ENCODE measurements around the gene USB1.

Gene USB1, protein sequence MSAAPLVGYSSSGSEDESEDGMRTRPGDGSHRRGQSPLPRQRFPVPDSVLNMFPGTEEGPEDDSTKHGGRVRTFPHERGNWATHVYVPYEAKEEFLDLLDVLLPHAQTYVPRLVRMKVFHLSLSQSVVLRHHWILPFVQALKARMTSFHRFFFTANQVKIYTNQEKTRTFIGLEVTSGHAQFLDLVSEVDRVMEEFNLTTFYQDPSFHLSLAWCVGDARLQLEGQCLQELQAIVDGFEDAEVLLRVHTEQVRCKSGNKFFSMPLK

DNA sequence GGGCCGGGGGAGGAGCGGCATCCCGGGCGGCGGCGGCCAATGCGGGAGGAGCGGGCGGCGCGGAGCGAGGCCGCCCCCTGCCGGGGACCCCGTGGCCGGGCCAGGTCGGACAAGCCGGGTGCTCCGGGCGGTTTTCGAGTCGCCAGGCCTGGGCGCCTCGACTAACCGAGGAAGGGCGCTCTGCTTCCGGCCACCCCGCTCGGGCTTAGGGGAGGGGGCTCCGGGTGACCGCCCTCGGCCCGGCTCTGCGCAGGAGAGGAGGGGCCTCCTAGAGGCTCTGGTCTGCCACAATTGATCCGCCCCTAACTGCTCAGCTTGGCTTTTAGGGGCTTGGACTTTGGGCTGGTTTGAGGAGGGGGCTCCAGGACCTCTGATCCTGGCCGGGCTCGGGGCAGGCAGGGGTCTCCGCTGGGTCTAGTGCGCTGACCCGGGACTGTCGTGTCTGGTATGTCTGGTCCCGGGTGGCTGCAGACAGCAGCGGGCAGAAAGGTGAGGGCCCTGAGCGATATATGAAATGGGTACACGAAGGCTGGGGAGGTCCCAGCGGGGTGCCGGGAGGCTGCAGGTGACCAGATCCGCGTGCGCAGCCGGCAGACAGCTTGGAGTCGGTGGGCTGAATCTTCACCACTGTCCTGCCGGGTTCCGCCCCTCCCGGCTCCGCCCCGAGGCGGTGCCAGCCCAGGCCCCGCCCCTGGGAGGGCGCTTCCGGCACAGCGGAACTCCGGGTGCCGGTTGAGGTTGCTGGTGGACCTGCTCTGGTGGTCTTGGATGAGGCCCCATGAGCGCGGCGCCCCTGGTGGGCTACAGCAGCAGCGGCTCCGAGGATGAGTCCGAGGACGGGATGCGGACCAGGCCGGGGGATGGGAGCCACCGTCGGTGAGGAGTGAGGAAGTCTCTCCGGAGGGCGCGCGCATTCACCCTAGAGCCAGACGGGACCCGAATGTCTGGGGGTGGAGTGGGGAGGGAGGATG, at the start of gene USB1:
Gene USB1 (plus strand): TSS at position 702 of the 971 bp plus-strand sequence. CDS start 77 bp downstream, at position 779.
- peak; percentile 73 to 88 for DNase-seq

DNA sequence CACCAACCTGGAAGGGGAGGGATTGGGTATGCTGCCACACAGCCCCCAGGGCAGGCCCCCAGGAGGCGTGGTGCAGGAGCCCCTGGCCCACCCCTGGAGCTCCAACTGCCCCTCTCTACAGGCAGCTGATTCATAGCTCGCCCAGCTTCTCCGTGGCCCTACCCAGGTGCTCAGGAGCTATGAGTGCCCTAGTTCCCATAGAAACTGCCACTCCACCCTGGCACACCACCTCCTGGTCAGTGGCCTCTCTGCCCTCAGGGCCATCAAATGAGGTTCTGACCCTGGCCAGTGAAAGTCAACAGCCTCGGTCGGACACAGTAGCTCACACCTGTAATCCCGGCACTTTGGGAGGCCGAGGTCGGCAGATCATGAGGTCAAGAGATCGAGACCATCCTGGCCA, 48.3 kb upstream of the USB1 start:
- no peak for DNase-seq

DNA sequence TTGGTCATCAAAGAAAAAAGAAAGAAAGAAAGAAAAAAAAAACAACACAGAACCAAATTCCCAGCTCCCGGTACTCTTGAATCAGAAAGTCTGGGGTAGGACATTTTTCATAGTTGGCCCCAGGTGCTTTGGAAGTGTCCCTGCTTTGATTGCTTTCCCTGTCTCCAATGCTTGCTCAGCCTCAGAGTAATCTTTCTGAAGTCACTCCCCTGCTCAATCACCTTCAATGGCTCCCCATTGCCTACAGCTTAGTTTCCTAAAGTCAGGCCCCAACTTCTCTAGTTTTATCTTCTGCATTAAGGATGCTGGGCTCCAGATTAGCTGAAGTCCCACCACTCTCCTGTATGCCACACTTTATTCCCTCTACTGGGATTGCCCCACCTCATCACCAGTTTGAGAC, 47.4 kb upstream of the USB1 start:
- no peak for DNase-seq

DNA sequence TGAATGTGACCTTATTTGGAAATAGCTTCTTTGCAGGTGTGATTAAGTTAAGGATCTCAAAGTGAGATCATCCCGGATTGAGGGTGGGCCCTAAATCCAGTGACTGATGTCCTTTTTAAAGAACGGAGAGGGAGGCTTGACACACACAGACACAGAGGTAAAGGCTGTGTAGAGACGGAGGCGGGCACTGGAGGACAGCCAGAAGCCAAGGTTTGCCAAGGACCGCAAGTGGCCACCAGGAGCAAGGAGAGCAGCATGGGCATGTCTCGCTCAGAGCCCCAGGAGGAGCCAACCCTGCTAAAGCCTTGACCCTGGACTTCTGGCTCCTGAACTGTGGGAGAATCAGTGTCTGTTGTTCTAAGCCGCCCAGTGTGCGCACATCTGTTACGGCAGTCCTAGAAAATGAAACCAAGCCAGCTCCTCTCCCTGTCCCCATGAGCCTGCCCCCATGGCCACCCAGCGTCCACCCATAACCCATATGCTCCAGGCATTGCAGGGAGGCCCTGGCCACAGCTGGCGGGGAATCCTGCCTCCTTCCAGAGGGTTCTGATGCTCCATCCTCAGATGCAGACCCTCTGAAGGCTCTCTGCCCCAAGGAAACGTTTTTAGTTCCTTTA, 45.5 kb upstream of the USB1 start:
- no peak for DNase-seq

DNA sequence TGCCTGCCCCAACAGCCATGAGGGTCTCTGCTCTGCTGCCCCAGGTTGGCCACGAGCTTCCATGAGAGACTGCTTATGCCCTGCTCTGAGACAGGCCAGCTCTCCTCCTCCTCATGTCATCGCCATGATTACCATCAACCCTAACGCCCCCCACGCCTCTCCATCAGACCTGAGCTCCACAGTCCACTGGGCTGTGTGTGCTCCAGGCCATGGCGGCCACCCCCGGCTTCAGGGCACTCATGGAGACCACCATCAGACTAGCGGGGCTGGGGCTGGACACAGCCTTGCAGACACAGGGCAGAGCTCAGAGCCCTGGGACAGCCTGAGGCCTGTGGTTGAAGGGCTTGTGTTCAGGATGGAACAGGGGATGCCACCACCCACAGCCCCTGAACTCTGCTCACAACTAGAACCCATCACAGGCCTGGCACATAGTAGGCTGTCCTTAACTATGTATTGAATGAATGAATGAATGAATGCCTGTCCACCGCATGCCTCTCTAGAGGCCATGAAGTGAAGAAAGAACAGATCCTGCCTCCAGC, 44.9 kb upstream of the USB1 start:
- no peak for DNase-seq

DNA sequence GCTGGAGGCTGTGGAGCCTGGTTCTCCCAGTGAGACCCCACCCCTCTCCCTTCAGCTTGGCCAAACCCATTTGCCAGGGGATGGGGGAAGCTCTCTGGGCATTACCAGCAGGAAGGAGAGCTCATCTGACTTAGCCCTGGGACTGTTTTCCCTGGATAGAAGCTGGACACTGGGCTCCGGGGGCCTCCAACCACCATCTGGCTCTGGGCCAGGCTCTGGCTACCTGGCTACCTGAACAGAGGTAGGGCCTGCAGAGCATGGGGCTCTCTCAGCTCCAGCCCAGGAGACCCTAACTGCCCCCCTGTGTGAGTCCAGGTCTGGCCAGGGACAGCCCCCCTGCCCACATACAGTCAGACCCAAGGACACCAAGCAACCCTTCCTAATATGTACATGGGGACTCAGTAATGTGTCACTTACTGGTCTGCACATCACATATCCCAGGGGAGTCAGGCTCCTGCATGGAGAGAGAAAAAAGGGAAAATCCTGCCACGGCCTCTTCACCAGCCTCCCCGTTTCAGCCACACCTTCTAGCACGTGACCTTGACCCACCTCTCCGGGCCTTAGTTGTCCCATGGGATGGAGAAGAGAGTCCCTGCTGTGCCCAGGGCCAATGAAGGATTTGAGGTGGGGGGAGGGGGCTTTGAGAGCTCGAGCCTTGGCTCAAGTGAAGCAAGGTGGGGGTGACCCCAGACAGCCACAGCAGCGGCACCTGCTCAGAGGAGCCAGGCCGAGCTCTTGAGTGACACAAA, 44.1 kb upstream of the USB1 start:
- DNase-seq: no peak

DNA sequence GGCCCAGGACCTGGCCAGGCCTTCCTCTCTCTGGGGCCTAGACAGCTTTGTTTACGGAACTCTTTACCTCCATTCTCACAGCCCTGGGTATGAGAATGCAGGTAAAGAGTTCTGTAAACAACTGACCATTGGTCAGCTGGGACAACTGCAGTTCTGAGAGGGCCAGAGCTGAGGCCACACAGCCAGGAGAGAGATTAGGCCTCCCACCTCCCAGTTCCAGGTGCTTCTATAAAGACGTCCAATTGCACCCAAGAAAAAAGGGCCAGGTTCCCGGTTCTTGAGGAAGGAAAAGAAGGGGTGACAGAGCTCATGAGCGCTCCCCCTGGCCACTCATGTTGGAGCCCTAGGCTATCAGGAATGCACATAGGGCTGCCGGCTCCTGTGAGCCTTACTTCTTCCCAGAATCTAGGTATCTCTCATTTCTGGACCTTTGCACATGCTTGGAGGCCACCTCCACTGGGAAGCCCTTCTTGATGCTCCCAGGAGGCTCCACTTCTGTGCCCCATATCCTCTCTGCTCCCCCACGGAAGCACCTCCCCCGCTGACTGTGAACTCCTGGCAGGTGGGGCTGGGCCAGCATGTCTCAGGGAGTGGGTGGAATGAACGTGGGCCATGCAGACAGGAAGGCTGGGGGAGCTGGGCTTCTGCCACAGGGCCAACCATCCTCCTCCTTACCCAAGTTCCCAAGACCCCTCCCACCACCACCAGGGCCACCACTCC, 43.4 kb upstream of the USB1 start:
- no peak for DNase-seq

DNA sequence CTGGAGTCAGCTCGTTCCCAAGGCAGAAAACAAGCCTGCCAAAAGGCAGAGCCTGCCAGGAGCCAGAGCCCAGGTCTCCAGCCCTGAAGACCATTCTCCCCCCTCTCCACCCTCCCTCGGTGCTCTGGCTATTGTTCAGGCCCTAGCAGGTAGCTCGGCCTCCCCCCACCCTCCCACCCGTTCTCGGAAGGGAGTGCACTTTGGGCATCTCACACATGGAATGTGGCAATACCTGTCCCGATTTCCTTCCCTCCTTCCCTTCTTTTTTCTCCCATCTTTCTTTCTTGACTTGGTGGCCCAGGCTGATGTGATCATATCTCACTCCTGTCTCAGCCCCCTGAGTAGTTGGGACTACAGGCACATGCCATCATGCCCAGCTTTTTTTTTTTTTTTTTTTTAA, 42.7 kb upstream of the USB1 start:
- no peak for DNase-seq

DNA sequence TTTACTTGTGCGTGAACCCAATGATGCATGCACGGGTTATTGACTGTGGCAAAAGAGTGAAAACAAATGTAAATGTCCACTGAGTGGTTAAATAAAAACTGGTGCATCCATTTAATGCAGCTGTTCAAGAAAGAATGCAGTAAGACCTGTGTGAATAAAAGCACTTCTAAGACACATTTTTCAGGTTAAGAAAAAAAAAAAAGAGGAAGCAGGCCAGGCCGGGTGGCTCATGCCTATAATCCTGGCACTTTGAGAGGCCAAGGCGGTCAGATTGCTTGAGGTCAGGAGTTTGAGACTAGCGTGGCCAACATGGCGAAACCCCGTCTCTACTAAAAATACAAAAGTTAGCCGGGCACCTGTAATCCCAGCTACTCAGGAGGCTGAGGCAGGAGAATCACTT, 42.1 kb upstream of the USB1 start:
- no peak for DNase-seq

DNA sequence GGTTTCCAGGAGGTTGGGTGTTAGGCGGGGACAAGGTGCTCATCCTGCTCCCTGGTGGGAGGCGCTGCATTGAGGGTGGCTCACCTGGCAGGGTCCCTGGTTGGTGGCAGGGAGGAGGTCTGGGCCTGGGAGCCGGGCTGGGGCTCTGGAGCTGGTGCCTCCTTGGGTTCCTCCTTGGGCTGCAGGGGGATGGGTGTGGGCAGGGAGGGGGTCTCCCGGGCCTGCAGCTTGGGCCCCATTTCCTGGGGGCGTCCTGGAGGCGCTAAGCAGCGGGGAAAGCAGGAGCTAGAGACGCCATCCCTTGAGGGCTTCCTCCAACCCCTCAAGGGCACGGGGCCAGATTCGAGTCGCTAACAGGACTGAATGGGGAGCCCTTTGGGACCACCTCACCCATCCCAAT, 41.4 kb upstream of the USB1 start:
- DNase-seq: no peak

DNA sequence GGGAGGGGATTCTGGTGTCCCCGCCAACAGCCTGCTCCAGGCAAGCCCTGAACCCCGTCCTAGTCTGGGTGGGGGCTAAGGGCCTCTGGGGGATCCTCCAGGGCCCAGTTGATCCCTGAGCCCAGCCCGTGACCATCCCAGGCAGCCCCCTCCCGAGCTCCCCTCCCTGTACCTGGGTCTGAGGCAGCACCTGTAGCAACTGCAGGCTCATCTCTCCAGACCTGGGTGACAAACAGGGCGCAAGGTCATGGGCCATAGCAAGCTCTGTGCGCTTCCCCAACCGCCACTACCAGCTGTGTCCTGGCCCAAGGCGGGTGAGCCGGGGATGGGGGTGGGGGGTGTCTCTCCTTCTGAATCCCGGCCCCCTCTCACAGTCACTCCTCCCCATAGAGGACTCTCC, 40.9 kb upstream of the USB1 start:
- DNase-seq: no peak

DNA sequence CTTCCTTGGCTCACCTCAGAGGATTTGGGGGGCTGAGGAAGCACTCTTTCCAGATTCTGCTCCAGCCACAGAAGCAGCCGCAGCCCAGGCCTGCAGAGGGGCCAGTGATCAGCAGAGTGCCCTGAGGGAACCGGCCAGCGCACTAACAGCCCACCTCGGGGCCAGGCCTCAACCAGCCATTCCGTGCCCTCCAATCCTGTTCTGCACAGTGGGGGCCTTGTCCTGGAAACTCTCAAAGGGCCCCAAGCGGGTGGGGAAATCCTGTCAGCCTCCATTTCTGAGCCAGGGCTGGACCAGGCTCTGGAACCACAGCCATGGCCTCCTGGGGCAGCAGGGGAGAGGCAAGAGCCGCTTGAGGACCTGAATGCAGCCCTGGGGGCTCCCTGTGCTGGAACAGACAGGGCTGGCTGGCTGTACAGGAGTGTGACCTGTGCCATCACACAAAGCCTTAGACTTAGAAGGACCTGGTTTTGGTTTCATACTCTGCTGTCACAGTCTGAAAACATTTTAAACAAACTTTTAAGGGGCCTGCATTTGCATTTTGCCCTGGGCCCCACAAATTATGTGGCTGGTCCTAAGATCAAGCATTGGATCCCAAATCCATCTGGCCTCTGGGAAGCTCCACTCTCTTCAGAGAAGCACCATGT, 40.3 kb upstream of the USB1 start:
- DNase-seq: no peak

DNA sequence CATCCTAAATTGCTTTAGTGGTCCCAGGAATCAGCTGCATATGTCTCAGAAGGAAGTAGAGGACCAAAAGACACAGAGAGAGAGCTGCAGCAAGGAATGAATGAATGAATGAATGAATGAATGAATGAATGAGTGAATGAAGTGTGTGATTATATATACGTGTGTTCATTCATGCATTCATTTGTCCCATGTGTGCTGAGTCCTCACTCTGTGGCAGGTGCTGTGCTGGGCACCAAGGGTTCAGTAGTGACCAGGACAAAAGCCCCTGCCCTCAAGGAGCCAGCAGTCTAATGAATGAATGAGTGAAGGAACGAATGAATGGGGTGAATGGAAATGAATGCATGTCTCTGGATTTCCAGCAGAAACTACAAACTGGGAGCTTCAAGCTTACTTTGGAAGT, 39.7 kb upstream of the USB1 start:
- no peak for DNase-seq

DNA sequence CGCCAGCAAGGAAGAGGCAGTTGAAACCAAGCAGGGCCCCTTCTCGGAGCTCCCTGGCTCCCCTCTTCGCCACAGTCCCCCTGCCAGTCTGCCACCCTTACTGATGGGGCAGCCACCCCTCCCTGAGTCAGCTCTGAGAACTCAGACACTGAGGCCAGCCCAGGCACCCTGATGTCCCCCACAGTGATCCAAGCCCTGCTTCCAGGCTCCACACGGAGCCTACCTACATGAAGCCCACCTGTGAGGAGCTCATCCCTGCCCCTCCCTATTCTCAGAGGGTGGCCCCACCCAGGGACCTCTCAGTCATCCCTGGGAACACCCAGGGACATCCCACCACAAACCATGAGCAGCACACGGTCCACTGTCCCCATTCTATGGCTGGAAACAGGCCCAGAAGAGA, 39.2 kb upstream of the USB1 start:
- DNase-seq: no peak

DNA sequence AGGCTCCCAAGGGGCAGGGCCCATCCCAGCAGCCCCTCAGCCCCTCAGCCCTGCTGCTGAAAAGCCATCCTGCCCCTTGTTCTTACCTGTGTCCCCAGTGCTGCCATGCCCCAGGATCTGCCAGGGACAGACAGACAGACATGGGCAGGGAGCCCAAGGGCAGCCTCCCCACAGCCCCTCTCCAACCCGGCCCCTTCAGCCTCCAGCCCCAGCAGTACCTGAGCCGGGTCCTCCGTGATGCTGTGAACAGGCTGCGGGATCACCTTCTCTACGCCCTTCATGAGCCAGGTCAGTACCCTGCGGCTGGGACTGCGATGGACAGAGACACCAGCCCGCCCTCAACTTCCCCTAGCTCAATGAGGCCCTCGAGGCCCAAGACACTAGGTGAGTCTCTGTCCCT, 38.5 kb upstream of the USB1 start:
- no peak for DNase-seq

DNA sequence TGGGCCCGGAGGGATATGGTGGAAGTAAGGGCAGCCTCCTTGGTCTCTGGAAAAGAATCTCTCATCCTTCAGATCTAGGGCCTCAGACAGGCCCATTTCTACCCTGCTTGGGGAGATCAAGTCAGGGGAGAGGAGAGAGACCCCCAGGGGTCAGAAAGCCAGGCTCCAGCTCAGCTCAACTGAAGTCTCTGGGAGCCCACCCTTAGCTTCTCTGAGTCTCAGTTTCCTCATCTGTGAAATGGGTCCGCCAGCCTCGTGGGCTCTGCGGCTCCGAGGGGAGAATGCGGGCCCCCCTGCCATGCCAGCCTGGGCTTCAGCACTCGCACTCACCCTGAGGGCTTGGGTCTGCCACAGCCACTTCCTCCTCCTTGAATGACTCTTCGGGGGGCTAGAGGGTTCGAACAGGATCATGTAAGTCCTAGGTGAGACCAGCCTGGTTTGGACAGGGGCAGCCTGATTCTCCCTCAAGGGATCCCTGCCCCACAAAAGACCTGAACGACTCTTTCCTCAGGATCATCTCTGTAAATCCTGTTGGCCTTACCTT, 37.0 kb upstream of the USB1 start:
- DNase-seq: no peak

DNA sequence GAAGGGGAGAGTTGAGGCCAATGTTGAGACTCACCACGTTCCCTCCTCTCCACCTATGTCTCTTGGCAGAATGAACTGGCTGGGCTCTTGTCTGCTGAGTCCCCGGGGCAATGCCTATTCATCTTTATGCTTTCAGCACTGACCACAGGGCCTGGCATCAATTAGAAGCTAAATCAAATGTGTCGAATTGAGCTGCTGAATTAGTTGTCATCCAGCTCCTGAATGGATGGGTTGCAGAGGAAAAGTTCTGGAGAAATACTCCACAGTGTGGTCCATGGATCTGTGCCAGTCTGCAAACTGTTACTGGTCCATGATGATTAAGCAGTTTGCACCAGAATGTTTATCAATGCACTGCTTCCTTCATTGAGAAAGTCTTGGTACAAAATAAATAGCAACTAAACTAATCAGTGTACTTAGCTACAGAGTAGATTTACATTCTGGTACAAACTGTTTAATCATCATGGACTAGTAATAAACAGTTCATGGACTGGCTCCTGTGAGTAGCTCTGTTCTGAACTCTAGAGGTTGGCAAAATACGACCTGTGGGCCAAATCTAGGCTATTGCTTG, 34.9 kb upstream of the USB1 start:
- DNase-seq: no peak

DNA sequence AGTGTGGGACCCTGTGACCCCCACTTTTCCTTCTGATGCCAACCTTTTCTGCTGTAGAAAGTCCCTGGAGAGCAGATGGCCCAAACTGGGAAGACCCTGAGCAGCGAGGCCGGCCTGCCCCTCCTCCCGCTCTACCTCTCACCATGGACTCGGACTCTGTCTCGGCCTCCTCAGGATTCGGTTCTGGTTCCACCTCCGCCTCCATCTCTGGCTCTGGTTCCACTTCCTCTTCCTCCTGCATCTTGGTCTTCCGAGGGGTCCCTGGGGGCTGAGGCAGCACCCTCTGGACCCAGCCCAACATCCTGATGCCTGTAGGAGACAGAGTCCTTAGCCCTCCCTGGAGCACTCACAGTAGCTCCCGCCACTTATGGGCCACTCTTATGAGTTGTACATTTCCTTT, 34.2 kb upstream of the USB1 start:
- no peak for DNase-seq

DNA sequence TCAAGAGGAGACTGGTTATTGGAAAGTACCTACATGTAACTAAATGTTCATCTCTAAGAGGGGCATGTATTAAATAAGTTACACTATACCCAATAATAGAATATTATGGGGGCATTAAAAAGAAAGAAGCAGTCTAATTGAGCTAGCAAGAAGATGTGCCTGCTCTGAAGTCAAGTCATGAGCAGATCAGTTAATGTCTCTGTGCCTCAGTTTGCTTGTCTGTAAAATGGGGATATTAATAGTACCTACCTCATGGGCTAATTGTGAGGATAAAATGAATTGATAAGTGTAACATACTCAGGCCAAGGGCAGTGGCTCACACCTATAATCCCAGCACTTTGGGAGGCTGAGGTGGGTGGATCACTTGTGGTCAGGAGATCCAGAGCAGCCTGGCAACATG, 33.3 kb upstream of the USB1 start:
- no peak for DNase-seq

DNA sequence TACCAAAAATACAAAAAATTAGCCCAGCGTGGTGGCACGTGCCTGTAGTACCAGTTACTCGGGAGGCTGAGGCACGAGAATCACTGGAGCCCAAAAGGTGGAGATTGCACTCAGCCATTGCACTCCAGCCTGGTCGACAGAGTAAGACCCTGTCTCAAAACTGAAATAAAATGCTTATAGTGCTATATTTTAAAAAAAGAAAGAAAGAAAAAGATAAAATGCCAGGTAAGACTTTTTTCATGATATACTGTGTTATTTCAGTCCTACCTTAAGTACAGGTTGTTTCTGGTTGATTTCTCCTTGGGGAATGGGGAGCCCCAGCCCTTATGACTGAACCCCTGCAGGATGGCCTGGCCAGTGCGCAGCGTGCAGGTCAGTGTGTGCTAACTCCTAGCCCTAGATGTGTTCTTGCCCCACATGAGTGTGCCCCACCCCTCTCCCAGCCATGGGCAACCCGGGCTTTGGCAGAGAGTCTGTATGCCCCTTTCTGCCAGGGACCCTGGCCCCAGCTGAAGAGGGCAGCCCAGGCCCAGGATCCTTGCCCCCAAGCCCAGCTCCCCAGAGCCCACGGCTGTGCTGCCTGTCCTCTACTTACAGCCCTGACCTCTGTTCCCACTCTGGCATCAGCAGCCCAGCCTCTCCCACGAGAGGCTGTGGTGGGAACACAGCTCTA, 31.6 kb upstream of the USB1 start:
- DNase-seq: no peak
